Measurements from ENCODE around the gene C20orf96. TPM values are rescaled to one million over a fixed set of nuclear protein-coding genes. Genes with fewer than 3 reads are reported as not detected.

Gene C20orf96
- total RNA-seq, 1 donor from 2014 or later, result 10.8 TPM

DNA sequence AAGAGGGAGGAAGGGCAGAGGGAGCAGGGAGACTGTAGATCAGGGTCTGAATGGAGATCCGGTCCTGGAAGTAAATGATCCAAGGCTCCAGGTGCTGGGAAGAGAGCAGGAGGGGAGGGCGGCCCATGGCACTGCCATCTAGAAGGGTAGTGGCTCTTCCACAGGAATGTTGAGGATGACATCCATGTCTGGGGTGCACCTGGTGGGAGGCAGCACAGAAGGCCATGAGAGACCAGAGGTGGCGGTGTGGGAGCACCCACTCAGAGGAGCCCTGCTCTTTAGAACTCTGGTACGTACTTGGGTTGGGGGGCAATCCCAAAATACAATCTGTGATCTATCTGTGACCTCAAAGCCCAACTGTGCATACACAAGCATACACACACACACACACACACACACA is 19.5 kb downstream of the C20orf96 start:
- H3K4me1 Mint-ChIP-seq (ENCODE audit: low read depth), result peaks cover 9% of the 10 kb centered on the region
- no peak overlapping the region for H3K27ac Mint-ChIP-seq (ENCODE audit: unreplicated experiment)
- TF ChIP-seq, protein P1, sequence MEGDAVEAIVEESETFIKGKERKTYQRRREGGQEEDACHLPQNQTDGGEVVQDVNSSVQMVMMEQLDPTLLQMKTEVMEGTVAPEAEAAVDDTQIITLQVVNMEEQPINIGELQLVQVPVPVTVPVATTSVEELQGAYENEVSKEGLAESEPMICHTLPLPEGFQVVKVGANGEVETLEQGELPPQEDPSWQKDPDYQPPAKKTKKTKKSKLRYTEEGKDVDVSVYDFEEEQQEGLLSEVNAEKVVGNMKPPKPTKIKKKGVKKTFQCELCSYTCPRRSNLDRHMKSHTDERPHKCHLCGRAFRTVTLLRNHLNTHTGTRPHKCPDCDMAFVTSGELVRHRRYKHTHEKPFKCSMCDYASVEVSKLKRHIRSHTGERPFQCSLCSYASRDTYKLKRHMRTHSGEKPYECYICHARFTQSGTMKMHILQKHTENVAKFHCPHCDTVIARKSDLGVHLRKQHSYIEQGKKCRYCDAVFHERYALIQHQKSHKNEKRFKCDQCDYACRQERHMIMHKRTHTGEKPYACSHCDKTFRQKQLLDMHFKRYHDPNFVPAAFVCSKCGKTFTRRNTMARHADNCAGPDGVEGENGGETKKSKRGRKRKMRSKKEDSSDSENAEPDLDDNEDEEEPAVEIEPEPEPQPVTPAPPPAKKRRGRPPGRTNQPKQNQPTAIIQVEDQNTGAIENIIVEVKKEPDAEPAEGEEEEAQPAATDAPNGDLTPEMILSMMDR (IDR thresholded peaks at IDR 0.05), result no peak
- peaks cover 7% of the 10 kb centered on the region for H3K36me3 Mint-ChIP-seq (ENCODE audit: low read depth)
- H3K4me3 Mint-ChIP-seq (ENCODE audit: unreplicated experiment), result no peak overlapping the region
- H3K9me3 Mint-ChIP-seq (ENCODE audit: low read depth), result no peaks in the 10 kb centered on the region
- DNase-seq (ENCODE audit: low spot score), result no peak
- no peaks in the 10 kb centered on the region for H3K27me3 Mint-ChIP-seq (ENCODE audit: low read depth)

DNA sequence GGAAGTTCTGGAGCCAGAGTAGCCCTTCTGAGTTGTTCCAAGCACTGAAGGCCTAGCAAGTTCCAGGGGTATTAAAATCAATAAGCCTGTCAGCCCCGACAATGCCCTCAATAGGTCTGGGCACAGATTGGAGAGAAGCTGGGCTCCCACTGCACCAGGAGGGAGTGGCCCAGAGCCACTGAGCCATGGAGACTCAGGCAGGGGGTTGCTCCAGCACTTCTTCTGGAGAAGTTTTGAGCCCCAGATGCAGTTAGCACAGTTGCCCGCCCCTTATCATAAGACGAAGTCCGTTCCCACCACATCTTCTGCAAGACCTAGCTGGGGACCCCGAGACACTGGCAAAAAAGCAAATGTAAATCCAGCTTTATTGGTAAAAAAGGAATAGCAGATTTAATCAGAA is 20.0 kb downstream of the C20orf96 start:
- no peaks in the 10 kb centered on the region for H3K27me3 Mint-ChIP-seq (ENCODE audit: low read depth)

DNA sequence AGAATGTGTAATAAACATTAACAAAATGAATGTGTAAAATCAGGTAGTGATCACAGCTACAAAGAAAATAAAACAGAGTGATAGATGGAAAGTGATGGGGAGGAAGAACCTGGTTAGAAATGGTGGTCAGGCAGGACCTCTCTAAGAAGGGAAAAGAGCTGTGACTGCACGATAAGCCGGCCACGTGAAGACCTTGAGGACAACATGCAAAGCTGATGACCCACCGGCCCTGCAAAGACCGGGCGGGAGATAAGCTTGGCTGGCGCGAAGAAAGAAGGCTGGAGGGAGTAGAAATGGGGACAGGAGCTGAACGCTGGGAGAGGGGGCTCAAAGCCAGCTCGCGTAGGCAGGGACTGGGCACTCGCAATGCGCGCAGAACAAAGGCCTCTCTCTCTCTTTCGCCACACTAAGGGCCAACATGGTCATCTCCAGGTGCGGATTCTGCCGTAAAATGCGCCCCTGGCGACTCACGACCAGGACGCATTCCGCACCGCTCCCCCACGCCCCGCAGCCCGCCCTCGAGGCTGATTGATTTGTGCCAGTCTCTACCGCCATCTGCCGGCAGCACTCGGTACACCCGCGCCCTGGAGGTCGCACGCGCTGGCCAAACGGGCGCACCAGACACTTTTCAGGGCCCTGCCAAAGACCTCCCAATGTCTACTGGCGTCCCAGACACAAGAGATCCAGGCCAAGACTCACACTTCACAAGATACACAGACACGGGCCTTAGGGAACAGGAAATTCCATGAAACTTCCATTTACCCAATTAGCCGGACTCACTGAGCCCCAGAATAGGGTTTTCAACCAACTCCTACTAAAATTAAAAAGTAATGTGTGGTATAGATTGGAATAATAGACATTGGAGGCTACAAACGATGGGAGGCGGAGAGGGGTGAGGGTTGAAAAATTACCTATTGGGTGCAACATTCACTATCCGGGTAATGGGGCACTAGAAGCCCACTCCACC is 23.7 kb downstream of the C20orf96 start:
- TF ChIP-seq, protein P1 (IDR thresholded peaks at IDR 0.05), result peak; percentile 99
- peak overlapping the region; percentile 77 for H3K4me3 Mint-ChIP-seq (ENCODE audit: unreplicated experiment)
- H3K27ac Mint-ChIP-seq (ENCODE audit: unreplicated experiment), result peak overlapping the region; percentile 62
- no peak for DNase-seq (ENCODE audit: low spot score)
- H3K36me3 Mint-ChIP-seq (ENCODE audit: low read depth), result no peaks in the 10 kb centered on the region
- H3K27me3 Mint-ChIP-seq (ENCODE audit: low read depth), result peaks cover 11% of the 10 kb centered on the region
- peaks cover 9% of the 10 kb centered on the region for H3K4me1 Mint-ChIP-seq (ENCODE audit: low read depth)
- no peaks in the 10 kb centered on the region for H3K9me3 Mint-ChIP-seq (ENCODE audit: low read depth)

More for the DNA sequence above, 20.0 kb downstream of the C20orf96 start:
- Mint-ChIP-seq H3K9me3 (ENCODE audit: low read depth) (no peaks in the 10 kb centered on the region), H3K4me1 (ENCODE audit: low read depth) (peaks cover 9% of the 10 kb centered on the region), H3K36me3 (ENCODE audit: low read depth) (peaks cover 3% of the 10 kb centered on the region), H3K4me3 (ENCODE audit: unreplicated experiment) (no peak overlapping the region), H3K27ac (ENCODE audit: unreplicated experiment) (no peak overlapping the region)
- TF ChIP-seq, protein P1 (IDR thresholded peaks at IDR 0.05), result no peak
- no peak for DNase-seq (ENCODE audit: low spot score)

DNA sequence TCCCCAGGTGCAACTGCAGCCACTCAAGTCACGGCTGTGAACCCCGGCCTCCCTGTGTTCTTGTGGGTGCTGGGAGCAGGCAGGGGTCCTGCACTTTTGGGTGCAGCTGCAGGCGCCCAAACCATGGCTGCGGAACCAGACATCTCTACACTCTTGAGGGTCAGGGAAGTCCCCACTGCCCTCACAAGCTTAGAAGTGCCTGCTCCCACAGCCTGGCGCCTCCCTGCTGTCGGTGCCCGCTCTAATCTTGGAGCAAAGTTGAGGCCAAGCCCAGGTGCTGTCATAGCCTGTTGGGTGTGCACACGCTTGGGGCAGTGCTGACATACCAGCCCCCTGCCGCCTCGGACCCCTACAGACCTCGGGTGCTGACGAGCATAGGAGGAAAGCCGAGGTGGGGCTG is 26.8 kb downstream of the C20orf96 start:
- Mint-ChIP-seq H3K27ac (ENCODE audit: unreplicated experiment) (no peak overlapping the region), H3K27me3 (ENCODE audit: low read depth) (peaks cover 23% of the 10 kb centered on the region), H3K9me3 (ENCODE audit: low read depth) (no peaks in the 10 kb centered on the region), H3K36me3 (ENCODE audit: low read depth) (no peaks in the 10 kb centered on the region), H3K4me3 (ENCODE audit: unreplicated experiment) (no peak overlapping the region), H3K4me1 (ENCODE audit: low read depth) (peaks cover 9% of the 10 kb centered on the region)
- DNase-seq (ENCODE audit: low spot score), result no peak
- TF ChIP-seq, protein P1 (IDR thresholded peaks at IDR 0.05), result no peak

DNA sequence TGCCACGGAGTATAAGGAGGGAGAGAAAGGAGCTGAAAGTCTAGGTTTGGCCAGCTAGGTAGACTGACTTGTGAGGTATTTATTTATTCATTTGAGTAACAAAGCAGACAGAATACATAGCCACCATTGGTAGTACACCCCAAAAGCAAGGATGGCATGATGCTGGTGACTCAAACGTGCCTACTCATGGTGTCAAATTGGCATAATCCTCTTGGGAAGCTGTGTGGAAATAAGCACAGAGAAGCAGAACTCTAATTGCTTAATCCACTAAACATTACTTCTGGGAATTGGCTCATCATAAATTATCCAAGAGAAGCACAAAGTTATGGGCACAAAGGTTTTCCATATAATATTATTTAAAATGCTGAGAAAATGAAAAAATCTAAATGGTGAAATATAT is 30.6 kb downstream of the C20orf96 start:
- Mint-ChIP-seq H3K4me1 (ENCODE audit: low read depth) (no peaks in the 10 kb centered on the region), H3K27me3 (ENCODE audit: low read depth) (peaks cover 36% of the 10 kb centered on the region), H3K36me3 (ENCODE audit: low read depth) (no peaks in the 10 kb centered on the region), H3K27ac (ENCODE audit: unreplicated experiment) (no peak overlapping the region), H3K4me3 (ENCODE audit: unreplicated experiment) (no peak overlapping the region), H3K9me3 (ENCODE audit: low read depth) (no peaks in the 10 kb centered on the region)
- no peak for DNase-seq (ENCODE audit: low spot score)
- TF ChIP-seq, protein P1 (IDR thresholded peaks at IDR 0.05), result no peak
